ENCODE measurements around the gene RLN3.
"Not testable (repeated sequence)": the region's sequence is repeated elsewhere in the genome, so short reads cannot be mapped to it uniquely, and the experiment has no call there.

GRCh38 chr19:14026652-14027192 lies 1.2 kb upstream of the RLN3 start:
- TF ChIP-seq CTCF (IDR thresholded peaks at IDR 0.05); POLR2A (IDR thresholded peaks at IDR 0.05; ENCODE audit: low read depth); POLR2AphosphoS5 (IDR thresholded peaks at IDR 0.05); EP300 (IDR thresholded peaks at IDR 0.05): not testable (repeated sequence)

Data from esophagus muscularis mucosa (tissue), 4 donors.